Liver (tissue), 9 donors: ENCODE measurements around the gene MYL3. TPM values are rescaled to one million over a fixed set of nuclear protein-coding genes. Genes with fewer than 3 reads are reported as not detected.

Source experiments
- DNase-seq: peaks from one replicate; pipeline ENCODE4 v3.0.0-alpha.2; 2017; ENCODE audit warnings: low spot score
- H3K27ac ChIP-seq, 2 donors: one replicate each; pipeline ENCODE4 v1.7.0; 2013; ENCODE audit warnings: inconsistent platforms in 2 of 2, low read length in 2 of 2, control low read depth in 1 of 2, low read depth in 1 of 2, mild to moderate bottlenecking in 1 of 2
- H3K27me3 ChIP-seq, 4 donors: one replicate each; pipeline versions ENCODE4 v1.6.1 to v1.7.0; 2013; ENCODE audit warnings: low read length in 3 of 4, inconsistent platforms in 1 of 4, mild to moderate bottlenecking in 1 of 4, moderate library complexity in 1 of 4; ENCODE audit not compliant: control insufficient read depth in 4 of 4, insufficient read depth in 4 of 4
- H3K36me3 ChIP-seq, 4 donors: one replicate each; pipeline versions ENCODE4 v1.6.1 to v1.7.0; 2013; ENCODE audit warnings: low read length in 3 of 4, mild to moderate bottlenecking in 3 of 4, low read depth in 1 of 4, moderate library complexity in 1 of 4; ENCODE audit not compliant: control insufficient read depth in 4 of 4, insufficient read depth in 3 of 4
- H3K4me1 ChIP-seq, 4 donors: one replicate each; pipeline versions ENCODE4 v1.6.1 to v1.7.0; 2013; ENCODE audit warnings: low read length in 3 of 4, mild to moderate bottlenecking in 3 of 4, moderate library complexity in 1 of 4; ENCODE audit not compliant: control insufficient read depth in 4 of 4, insufficient read depth in 4 of 4
- H3K4me3 ChIP-seq, 3 donors: one replicate each; pipeline versions ENCODE4 v1.6.1 to v1.7.0; 2013; ENCODE audit warnings: low read length in 3 of 3, control low read depth in 1 of 3, low read depth in 1 of 3, mild to moderate bottlenecking in 1 of 3
- H3K9ac ChIP-seq, 2 donors: one replicate each; pipeline ENCODE4 v1.7.0; 2013; ENCODE audit warnings: low read length in 2 of 2, mild to moderate bottlenecking in 2 of 2, moderate library complexity in 2 of 2, control low read depth in 1 of 2, low read depth in 1 of 2
- H3K9me3 ChIP-seq, 4 donors: one replicate each; pipeline versions ENCODE4 v1.6.1 to v1.7.0; 2013; ENCODE audit warnings: low read length in 3 of 4; ENCODE audit not compliant: control insufficient read depth in 4 of 4
- EGR1 ChIP-seq, 2 donors: IDR thresholded peaks; 2 replicates each; pipeline ENCODE4 v1.6.1; 2016 to 2018; ENCODE audit warnings: antibody characterized with exemption in 2 of 2, low read depth in 2 of 2
- FOXA1 ChIP-seq: IDR thresholded peaks from 2 replicates; pipeline ENCODE4 v1.6.1; 2016; ENCODE audit warnings: antibody characterized with exemption
- FOXA2 ChIP-seq: IDR thresholded peaks from 2 replicates; pipeline ENCODE4 v1.6.1; 2016; ENCODE audit warnings: antibody characterized with exemption
- GABPA ChIP-seq, 2 donors: IDR thresholded peaks in 1 of 2; conservative IDR thresholded peaks in 1 of 2; 2 replicates each; pipeline ENCODE4 v1.6.1; 2016; ENCODE audit warnings: antibody characterized with exemption in 2 of 2, mild to moderate bottlenecking in 1 of 2, moderate library complexity in 1 of 2
- HNF4A ChIP-seq, 2 donors: conservative IDR thresholded peaks; 2 replicates each; pipeline ENCODE4 v1.6.1; 2016; ENCODE audit warnings: antibody characterized with exemption in 2 of 2, mild to moderate bottlenecking in 2 of 2
- HNF4G ChIP-seq: IDR thresholded peaks from 2 replicates; pipeline ENCODE4 v1.6.1; 2016; ENCODE audit warnings: antibody characterized with exemption
- JUND ChIP-seq, 2 donors: IDR thresholded peaks; 2 replicates each; pipeline ENCODE4 v1.6.1; 2016; ENCODE audit warnings: antibody characterized with exemption in 2 of 2
- NR2F2 ChIP-seq: IDR thresholded peaks from 2 replicates; pipeline ENCODE4 v1.6.1; 2016; ENCODE audit warnings: antibody characterized with exemption
- RAD21 ChIP-seq, 2 donors: IDR thresholded peaks; 2 replicates each; pipeline ENCODE4 v1.6.1; 2016; ENCODE audit warnings: antibody characterized with exemption in 2 of 2, mild to moderate bottlenecking in 2 of 2
- SP1 ChIP-seq: IDR thresholded peaks from 2 replicates; pipeline ENCODE4 v1.6.1; 2018; ENCODE audit warnings: antibody characterized with exemption, mild to moderate bottlenecking
- TAF1 ChIP-seq: conservative IDR thresholded peaks from 2 replicates; pipeline ENCODE4 v1.6.1; 2016; ENCODE audit warnings: antibody characterized with exemption, mild to moderate bottlenecking
- YY1 ChIP-seq: IDR thresholded peaks from 2 replicates; pipeline ENCODE4 v1.6.1; 2016; ENCODE audit warnings: antibody characterized with exemption, mild to moderate bottlenecking
- WGBS: extraction: QIAGEN DNeasy Blood & Tissue Kit; methylation state at CpG from one replicate; pipeline ENCODE4 v1.1.7; 2013; 5-methylcytosine and 5-hydroxymethylcytosine counted together
- polyA plus RNA-seq, 2 donors: library from polyadenylated mRNA; stranded (reverse) in 1 of 2; unstranded in 1 of 2; fragments of 200-250 nt in 1 of 2; fragments of >200 nt in 1 of 2; fragmentation: Nextera tagmentation in 1 of 2; extraction: Ambion mirVana in 1 of 2; gene quantifications; one replicate each; pipeline versions ENCODE4 v1.2.1 to v1.2.3, GENCODE V29; 2013 to 2015
- total RNA-seq, 2 donors: library from RNA; depleted of rRNA; stranded (reverse); fragments of >200 nt; gene quantifications; one replicate each; pipeline ENCODE4 v1.2.3, GENCODE V29; 2014
- TF ChIP-seq, protein P1 (sequence below): IDR thresholded peaks from 2 replicates; pipeline ENCODE4 v1.6.1; 2016; ENCODE audit warnings: antibody characterized with exemption
- TF ChIP-seq, protein P2 (sequence below): IDR thresholded peaks from 2 replicates; pipeline ENCODE4 v1.6.1; 2016; ENCODE audit warnings: antibody characterized with exemption, mild to moderate bottlenecking
- TF ChIP-seq, protein P3 (sequence below): fragments of 150-350 bp; IDR thresholded peaks from 2 replicates; pipeline ENCODE4 v1.5.1; 2017; ENCODE audit warnings: improper control_type of control experiment, low read depth, low read length; ENCODE audit not compliant: missing input control
- TF ChIP-seq, protein P4 (sequence below): IDR thresholded peaks from 2 replicates; pipeline ENCODE4 v1.6.1; 2016; ENCODE audit warnings: antibody characterized with exemption
- TF ChIP-seq, protein P5 (sequence below): IDR thresholded peaks from 2 replicates; pipeline ENCODE4 v1.6.1; 2016; ENCODE audit warnings: antibody characterized with exemption
- donor health status: healthy.
- donor health status: healthy.
- donor health status: healthy.
- donor health status: healthy.
- donor health status: healthy.

The MYL3 gene
- total and polyA plus RNA-seq, 4 donors = 0.51 to 1.3 (median 0.81) TPM

DNA sequence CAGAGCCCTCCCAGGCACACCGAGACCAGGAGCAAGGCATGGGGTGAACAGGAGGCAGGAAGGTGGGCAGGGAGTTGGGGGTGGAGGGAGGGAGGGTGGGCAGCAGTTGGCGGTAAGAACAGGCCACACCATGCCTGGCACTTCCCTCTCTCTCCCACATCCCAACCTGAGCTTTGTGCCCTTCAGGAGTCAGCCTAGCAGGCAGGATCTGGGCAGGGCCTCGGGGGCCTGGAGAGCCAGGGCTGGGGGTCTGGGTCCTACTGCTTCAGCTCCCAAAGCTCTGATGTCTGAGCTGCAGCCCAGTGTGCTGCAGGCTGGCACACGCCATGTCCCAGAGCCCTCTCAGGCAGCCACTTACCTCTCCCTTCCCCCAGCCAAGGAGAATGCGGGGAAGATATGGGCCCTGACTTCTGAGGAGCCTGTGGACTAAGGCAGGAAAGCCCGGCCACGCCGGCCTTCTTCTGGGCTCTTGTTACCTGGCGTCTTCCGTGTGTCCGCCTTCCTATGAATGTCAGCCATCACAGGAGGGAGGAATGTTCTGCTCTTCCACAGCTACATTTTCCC lies 2.9 kb upstream of the MYL3 start:
- Histone ChIP-seq H3K9me3 (no peaks in the 10 kb centered on the region), H3K9ac (no peak overlapping the region), H3K36me3 (no peaks in the 10 kb centered on the region), H3K4me1 (peaks cover 19 to 40% (median 29%) of the 10 kb centered on the region in 4 donors), H3K27ac (no peak overlapping the region), H3K4me3 (no peak overlapping the region), H3K27me3 (no peaks in the 10 kb centered on the region)
- no peak for DNase-seq
- WGBS = 89% methylated on average over 11 of the region's 11 CpGs
- TF ChIP-seq, protein P1, sequence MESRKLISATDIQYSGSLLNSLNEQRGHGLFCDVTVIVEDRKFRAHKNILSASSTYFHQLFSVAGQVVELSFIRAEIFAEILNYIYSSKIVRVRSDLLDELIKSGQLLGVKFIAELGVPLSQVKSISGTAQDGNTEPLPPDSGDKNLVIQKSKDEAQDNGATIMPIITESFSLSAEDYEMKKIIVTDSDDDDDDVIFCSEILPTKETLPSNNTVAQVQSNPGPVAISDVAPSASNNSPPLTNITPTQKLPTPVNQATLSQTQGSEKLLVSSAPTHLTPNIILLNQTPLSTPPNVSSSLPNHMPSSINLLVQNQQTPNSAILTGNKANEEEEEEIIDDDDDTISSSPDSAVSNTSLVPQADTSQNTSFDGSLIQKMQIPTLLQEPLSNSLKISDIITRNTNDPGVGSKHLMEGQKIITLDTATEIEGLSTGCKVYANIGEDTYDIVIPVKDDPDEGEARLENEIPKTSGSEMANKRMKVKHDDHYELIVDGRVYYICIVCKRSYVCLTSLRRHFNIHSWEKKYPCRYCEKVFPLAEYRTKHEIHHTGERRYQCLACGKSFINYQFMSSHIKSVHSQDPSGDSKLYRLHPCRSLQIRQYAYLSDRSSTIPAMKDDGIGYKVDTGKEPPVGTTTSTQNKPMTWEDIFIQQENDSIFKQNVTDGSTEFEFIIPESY = no peak

DNA sequence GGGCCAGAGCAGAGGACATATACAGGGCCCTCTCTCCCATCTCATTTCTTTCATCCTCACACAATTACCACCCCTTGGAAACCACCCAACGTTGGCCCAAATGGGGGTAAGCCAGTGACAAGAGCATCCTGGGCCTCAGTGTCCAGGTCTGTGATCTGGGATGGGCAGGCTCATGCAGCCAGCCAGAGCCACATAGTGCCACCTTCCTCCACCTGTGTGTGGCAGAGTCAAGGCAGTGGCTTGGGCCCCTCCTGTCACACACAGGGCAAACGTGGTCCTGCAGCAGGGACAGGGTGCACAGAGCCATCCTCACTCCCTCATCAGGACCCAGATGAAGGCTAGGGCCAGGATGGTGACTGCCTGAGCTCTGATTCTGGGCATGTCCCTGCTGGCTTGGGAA lies 2.3 kb upstream of the MYL3 start:
- Histone ChIP-seq H3K36me3 (no peaks in the 10 kb centered on the region), H3K9me3 (no peaks in the 10 kb centered on the region), H3K9ac (no peak overlapping the region), H3K27me3 (no peaks in the 10 kb centered on the region), H3K27ac (no peak overlapping the region), H3K4me1 (peaks cover 19 to 35% (median 29%) of the 10 kb centered on the region in 4 donors), H3K4me3 (no peak overlapping the region)
- 67% methylated on average over 2 of the region's 2 CpGs for WGBS
- TF ChIP-seq, protein P2, sequence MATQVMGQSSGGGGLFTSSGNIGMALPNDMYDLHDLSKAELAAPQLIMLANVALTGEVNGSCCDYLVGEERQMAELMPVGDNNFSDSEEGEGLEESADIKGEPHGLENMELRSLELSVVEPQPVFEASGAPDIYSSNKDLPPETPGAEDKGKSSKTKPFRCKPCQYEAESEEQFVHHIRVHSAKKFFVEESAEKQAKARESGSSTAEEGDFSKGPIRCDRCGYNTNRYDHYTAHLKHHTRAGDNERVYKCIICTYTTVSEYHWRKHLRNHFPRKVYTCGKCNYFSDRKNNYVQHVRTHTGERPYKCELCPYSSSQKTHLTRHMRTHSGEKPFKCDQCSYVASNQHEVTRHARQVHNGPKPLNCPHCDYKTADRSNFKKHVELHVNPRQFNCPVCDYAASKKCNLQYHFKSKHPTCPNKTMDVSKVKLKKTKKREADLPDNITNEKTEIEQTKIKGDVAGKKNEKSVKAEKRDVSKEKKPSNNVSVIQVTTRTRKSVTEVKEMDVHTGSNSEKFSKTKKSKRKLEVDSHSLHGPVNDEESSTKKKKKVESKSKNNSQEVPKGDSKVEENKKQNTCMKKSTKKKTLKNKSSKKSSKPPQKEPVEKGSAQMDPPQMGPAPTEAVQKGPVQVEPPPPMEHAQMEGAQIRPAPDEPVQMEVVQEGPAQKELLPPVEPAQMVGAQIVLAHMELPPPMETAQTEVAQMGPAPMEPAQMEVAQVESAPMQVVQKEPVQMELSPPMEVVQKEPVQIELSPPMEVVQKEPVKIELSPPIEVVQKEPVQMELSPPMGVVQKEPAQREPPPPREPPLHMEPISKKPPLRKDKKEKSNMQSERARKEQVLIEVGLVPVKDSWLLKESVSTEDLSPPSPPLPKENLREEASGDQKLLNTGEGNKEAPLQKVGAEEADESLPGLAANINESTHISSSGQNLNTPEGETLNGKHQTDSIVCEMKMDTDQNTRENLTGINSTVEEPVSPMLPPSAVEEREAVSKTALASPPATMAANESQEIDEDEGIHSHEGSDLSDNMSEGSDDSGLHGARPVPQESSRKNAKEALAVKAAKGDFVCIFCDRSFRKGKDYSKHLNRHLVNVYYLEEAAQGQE = no peak
- TF ChIP-seq JUND (IDR thresholded peaks at IDR 0.05) (no peak), GABPA (IDR thresholded peaks at IDR 0.05 in 1 of 2, conservative IDR thresholded peaks at IDR 0.05 in 1 of 2) (no peak), FOXA2 (no peak), FOXA1 (no peak), YY1 (no peak), TAF1 (no peak), NR2F2 (no peak), RAD21 (IDR thresholded peaks at IDR 0.05) (no peak), HNF4G (no peak), EGR1 (IDR thresholded peaks at IDR 0.05; ENCODE audit: low read depth in 2 of 2) (no peak), HNF4A (conservative IDR thresholded peaks at IDR 0.05) (no peak), SP1 (no peak)
- TF ChIP-seq, protein P3, sequence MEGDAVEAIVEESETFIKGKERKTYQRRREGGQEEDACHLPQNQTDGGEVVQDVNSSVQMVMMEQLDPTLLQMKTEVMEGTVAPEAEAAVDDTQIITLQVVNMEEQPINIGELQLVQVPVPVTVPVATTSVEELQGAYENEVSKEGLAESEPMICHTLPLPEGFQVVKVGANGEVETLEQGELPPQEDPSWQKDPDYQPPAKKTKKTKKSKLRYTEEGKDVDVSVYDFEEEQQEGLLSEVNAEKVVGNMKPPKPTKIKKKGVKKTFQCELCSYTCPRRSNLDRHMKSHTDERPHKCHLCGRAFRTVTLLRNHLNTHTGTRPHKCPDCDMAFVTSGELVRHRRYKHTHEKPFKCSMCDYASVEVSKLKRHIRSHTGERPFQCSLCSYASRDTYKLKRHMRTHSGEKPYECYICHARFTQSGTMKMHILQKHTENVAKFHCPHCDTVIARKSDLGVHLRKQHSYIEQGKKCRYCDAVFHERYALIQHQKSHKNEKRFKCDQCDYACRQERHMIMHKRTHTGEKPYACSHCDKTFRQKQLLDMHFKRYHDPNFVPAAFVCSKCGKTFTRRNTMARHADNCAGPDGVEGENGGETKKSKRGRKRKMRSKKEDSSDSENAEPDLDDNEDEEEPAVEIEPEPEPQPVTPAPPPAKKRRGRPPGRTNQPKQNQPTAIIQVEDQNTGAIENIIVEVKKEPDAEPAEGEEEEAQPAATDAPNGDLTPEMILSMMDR = no peak
- TF ChIP-seq, protein P4, sequence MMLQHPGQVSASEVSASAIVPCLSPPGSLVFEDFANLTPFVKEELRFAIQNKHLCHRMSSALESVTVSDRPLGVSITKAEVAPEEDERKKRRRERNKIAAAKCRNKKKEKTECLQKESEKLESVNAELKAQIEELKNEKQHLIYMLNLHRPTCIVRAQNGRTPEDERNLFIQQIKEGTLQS = no peak
- TF ChIP-seq, protein P5, sequence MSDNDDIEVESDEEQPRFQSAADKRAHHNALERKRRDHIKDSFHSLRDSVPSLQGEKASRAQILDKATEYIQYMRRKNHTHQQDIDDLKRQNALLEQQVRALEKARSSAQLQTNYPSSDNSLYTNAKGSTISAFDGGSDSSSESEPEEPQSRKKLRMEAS = no peak
- TF ChIP-seq, protein P1 = no peak
- DNase-seq = no peak
